Keratinocyte (primary cell): Measurements from ENCODE around the gene BCL11B.

Experiments used
- EZH2 ChIP-seq: IDR thresholded peaks from one replicate; pipeline ENCODE4 v1.6.1; 2012; ENCODE audit warnings: inconsistent platforms, mild to moderate bottlenecking, low read length, moderate library complexity
- TF ChIP-seq, protein P1 (sequence below), 3 experiments: IDR thresholded peaks in 1 of 3; conservative IDR thresholded peaks in 1 of 3; optimal IDR thresholded peaks in 1 of 3; 2 replicates in 2 of 3; 3 replicates in 1 of 3; pipeline versions ENCODE3 to v1.5.1; 2011; ENCODE audit warnings: low read length in 3 of 3, mild to moderate bottlenecking in 3 of 3, moderate library complexity in 2 of 3, control low read depth in 1 of 3, inconsistent platforms in 1 of 3; ENCODE audit not compliant: insufficient read depth in 2 of 3; ENCODE audit errors: extremely low read depth in 1 of 3

DNA sequence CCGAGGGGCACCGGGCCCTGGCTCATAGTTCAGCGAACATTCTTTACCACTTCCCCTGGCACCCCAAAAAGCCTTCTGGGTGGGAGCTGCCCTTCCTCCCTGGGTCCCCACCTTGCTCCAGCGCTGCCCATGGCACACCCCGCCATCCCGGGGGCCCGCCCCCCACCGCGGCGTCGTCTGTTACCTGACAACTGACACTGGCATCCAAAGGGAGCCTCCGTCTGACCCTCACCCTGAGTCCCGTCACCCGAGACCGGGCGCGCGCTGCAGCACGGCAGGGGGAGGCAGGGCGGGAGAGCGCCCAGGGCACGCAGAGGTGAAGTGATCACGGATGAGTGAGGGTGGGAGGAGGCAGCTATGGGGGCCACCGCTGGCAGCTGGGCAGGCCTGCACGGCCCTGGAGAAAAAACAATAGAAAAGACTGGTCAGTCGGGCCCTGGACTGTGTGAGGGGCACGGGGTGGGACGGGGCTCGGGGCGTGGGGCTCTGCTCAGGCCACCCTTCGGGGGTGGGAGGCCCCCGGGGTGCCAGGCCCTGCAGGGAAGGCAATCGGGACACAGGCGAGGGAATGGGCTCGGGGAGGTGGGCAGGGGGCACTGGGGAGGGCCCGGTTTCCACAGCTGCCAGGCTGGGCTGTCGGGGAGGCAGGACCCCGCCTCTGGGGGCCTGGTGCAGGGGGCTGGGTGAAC is 40.7 kb downstream of the BCL11B start:
- no peak for TF ChIP-seq EZH2
- TF ChIP-seq, protein P1, sequence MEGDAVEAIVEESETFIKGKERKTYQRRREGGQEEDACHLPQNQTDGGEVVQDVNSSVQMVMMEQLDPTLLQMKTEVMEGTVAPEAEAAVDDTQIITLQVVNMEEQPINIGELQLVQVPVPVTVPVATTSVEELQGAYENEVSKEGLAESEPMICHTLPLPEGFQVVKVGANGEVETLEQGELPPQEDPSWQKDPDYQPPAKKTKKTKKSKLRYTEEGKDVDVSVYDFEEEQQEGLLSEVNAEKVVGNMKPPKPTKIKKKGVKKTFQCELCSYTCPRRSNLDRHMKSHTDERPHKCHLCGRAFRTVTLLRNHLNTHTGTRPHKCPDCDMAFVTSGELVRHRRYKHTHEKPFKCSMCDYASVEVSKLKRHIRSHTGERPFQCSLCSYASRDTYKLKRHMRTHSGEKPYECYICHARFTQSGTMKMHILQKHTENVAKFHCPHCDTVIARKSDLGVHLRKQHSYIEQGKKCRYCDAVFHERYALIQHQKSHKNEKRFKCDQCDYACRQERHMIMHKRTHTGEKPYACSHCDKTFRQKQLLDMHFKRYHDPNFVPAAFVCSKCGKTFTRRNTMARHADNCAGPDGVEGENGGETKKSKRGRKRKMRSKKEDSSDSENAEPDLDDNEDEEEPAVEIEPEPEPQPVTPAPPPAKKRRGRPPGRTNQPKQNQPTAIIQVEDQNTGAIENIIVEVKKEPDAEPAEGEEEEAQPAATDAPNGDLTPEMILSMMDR (optimal IDR thresholded peaks at IDR 0.05 in 1 of 3, IDR thresholded peaks at IDR 0.05 in 1 of 3, conservative IDR thresholded peaks at IDR 0.05 in 1 of 3; ENCODE audit: extremely low read depth in 1 of 3, insufficient read depth in 2 of 3, low read length in 3 of 3): no peak
